NCI-H748 (cell line): Measurements from ENCODE around the gene ETFA.

Source experiments
- DNase-seq: peaks from one replicate; lab custom pipeline; 2025; ENCODE audit not compliant: unreplicated experiment; lab: John Stamatoyannopoulos, UW

Gene ETFA

GRCh38 chr15:76340803-76341365 lies 29.6 kb upstream of the ETFA start:
- DNase-seq, result peak; percentile 46

GRCh38 chr15:76340198-76340802 lies 29.0 kb upstream of the ETFA start:
- peak; percentile 60 for DNase-seq

- peak; percentile 15 for DNase-seq
These were observed 28.3 kb upstream of the ETFA start for GRCh38 chr15:76339305-76340197.

GRCh38 chr15:76338486-76339304 lies 27.4 kb upstream of the ETFA start:
- DNase-seq, result no peak

GRCh38 chr15:76337696-76338485 lies 26.6 kb upstream of the ETFA start:
- DNase-seq, result no peak

- DNase-seq, result peak; percentile 12
These were observed 25.9 kb upstream of the ETFA start for GRCh38 chr15:76337059-76337695.

- peak; percentile 69 for DNase-seq
These were observed 25.2 kb upstream of the ETFA start, which contains the start of gene ISL2 for GRCh38 chr15:76336254-76337058. Gene ISL2, plus strand, starts transcription at chr15:76336773. Its CDS starts 111 bp downstream, at chr15:76336884.

- peak; percentile 16 for DNase-seq
These were observed 24.3 kb upstream of the ETFA start for GRCh38 chr15:76335307-76336253.

GRCh38 chr15:76334438-76335306 lies 23.4 kb upstream of the ETFA start:
- DNase-seq, result no peak

- DNase-seq, result no peak
These were observed 22.6 kb upstream of the ETFA start for GRCh38 chr15:76333720-76334437.

GRCh38 chr15:76333309-76333708 lies 22.0 kb upstream of the ETFA start:
- no peak for DNase-seq

GRCh38 chr15:76332796-76333195 lies 21.5 kb upstream of the ETFA start:
- no peak for DNase-seq

GRCh38 chr15:76330080-76330680 lies 18.9 kb upstream of the ETFA start:
- DNase-seq, result peak; percentile 31

- DNase-seq, result no peak
These were observed 17.7 kb upstream of the ETFA start for GRCh38 chr15:76328958-76329357.

GRCh38 chr15:76328106-76328696 lies 16.9 kb upstream of the ETFA start:
- no peak for DNase-seq
